IMR-90 (cell line): Measurements from ENCODE around the gene S1PR3. TPM values are rescaled to one million over a fixed set of nuclear protein-coding genes. Genes with fewer than 3 reads are reported as not detected.

Experiments
- ATAC-seq: fragments of 200-7000 bp; cut with Tn5 transposase; 2 replicates; pipeline ENCODE4 v1.9.1; 2020; ENCODE audit warnings: low read depth, mild to moderate bottlenecking, moderate library complexity
- BruUV-seq: library from RNA; stranded (reverse); fragments of 400-500 nt; replicated peaks from 2 replicates; lab custom pipeline; 2021; lab: Mats Ljungman, UMichigan
- CTCF ChIA-PET: fragments of 300-600 bp; formaldehyde crosslinking; extraction: SDS; loops from one replicate; lab custom pipeline; 2021; ENCODE audit warnings: antibody characterized with exemption; lab: Yijun Ruan, JAX
- POLR2A ChIA-PET: fragments of 300-600 bp; sonication (Branson Sonifier 250); formaldehyde crosslinking; loops from one replicate; lab custom pipeline; 2022; ENCODE audit warnings: antibody characterized with exemption; ENCODE audit not compliant: unreplicated experiment; lab: Charles Lee
- DNase-seq: peaks from one replicate; pipeline ENCODE4 v3.0.0; 2013
- H2AFZ ChIP-seq: replicated peaks from 2 replicates; pipeline ENCODE3; 2013; ENCODE audit warnings: low read length, mild to moderate bottlenecking; ENCODE audit not compliant: poor library complexity
- H2AK5ac ChIP-seq: 2 replicates; pipeline ENCODE4 v1.6.1; 2013; ENCODE audit warnings: low read depth, low read length, inconsistent platforms
- H2AK9ac ChIP-seq: replicated peaks from 2 replicates; pipeline ENCODE3; 2013; ENCODE audit warnings: mild to moderate bottlenecking, low read depth, low read length, moderate library complexity; ENCODE audit not compliant: poor library complexity
- H2BK120ac ChIP-seq: 2 replicates; pipeline ENCODE4 v1.6.1; 2013; ENCODE audit warnings: low read depth, low read length, inconsistent platforms
- H2BK15ac ChIP-seq: 3 replicates; pipeline ENCODE4 v1.6.1; 2013; ENCODE audit warnings: low read depth, low read length, inconsistent platforms
- H2BK20ac ChIP-seq: 2 replicates; pipeline ENCODE4 v1.6.1; 2013; ENCODE audit warnings: low read depth, mild to moderate bottlenecking, inconsistent platforms, low read length, moderate library complexity
- H2BK5ac ChIP-seq: 2 replicates; pipeline ENCODE4 v1.6.1; 2013; ENCODE audit warnings: mild to moderate bottlenecking, low read depth, low read length, inconsistent platforms; ENCODE audit not compliant: poor library complexity, severe bottlenecking
- H3K14ac ChIP-seq: replicated peaks from 2 replicates; pipeline ENCODE4 v1.6.1; 2013; ENCODE audit warnings: low read depth, low read length, inconsistent platforms
- H3K18ac ChIP-seq: 2 replicates; pipeline ENCODE4 v1.6.1; 2013; ENCODE audit warnings: low read depth, low read length, control low read depth
- H3K23ac ChIP-seq: 2 replicates; pipeline ENCODE4 v1.6.1; 2013; ENCODE audit warnings: low read depth, low read length, inconsistent platforms
- H3K27ac ChIP-seq: 2 replicates; pipeline ENCODE4 v1.5.1; 2013; ENCODE audit warnings: mild to moderate bottlenecking, control low read depth, low read length; ENCODE audit not compliant: insufficient read depth
- H3K27me3 ChIP-seq: 2 replicates; pipeline ENCODE4 v1.6.1; 2013; ENCODE audit warnings: low read length; ENCODE audit not compliant: control insufficient read depth, insufficient read depth
- H3K36me3 ChIP-seq: 2 replicates; pipeline ENCODE4 v1.6.1; 2013; ENCODE audit warnings: low read length, mixed read lengths; ENCODE audit not compliant: control insufficient read depth, insufficient read depth
- H3K4ac ChIP-seq: 2 replicates; pipeline ENCODE4 v1.6.1; 2013; ENCODE audit warnings: low read depth, low read length, inconsistent platforms
- H3K4me1 ChIP-seq: 2 replicates; pipeline ENCODE4 v1.6.1; 2013; ENCODE audit warnings: low read length, mixed read lengths; ENCODE audit not compliant: control insufficient read depth, insufficient read depth
- H3K4me2 ChIP-seq: 2 replicates; pipeline ENCODE4 v1.6.1; 2013; ENCODE audit warnings: low read depth, mild to moderate bottlenecking, control low read depth, low read length, moderate library complexity
- H3K4me3 ChIP-seq: 2 replicates; pipeline ENCODE4 v1.5.1; 2013; ENCODE audit warnings: low read depth, mild to moderate bottlenecking, control low read depth, low read length, moderate library complexity; ENCODE audit not compliant: insufficient read depth
- H3K56ac ChIP-seq: 2 replicates; pipeline ENCODE4 v1.6.1; 2013; ENCODE audit warnings: low read length, inconsistent platforms; ENCODE audit not compliant: insufficient read depth; ENCODE audit errors: extremely low read depth
- H3K79me1 ChIP-seq, 2 experiments: 2 replicates each; pipeline ENCODE4 v1.6.1; 2013; ENCODE audit warnings: low read length in 2 of 2, inconsistent platforms in 1 of 2, low read depth in 1 of 2
- H3K9ac ChIP-seq: 2 replicates; pipeline ENCODE4 v1.6.1; 2013; ENCODE audit warnings: low read depth, low read length, control low read depth
- H3K9me1 ChIP-seq: 2 replicates; pipeline ENCODE4 v1.6.1; 2013; ENCODE audit warnings: low read length, inconsistent platforms; ENCODE audit not compliant: insufficient read depth
- H3K9me3 ChIP-seq: 2 replicates; pipeline ENCODE4 v1.6.1; 2013; ENCODE audit warnings: low read length; ENCODE audit not compliant: control insufficient read depth, insufficient read depth
- H4K20me1 ChIP-seq: 2 replicates; pipeline ENCODE4 v1.6.1; 2013; ENCODE audit warnings: low read length, inconsistent platforms; ENCODE audit not compliant: insufficient read depth
- H4K5ac ChIP-seq: 2 replicates; pipeline ENCODE4 v1.6.1; 2013; ENCODE audit warnings: mild to moderate bottlenecking, low read depth, low read length, control low read depth
- H4K8ac ChIP-seq, 2 experiments: 2 replicates each; pipeline ENCODE4 v1.6.1; 2013; ENCODE audit warnings: low read depth in 2 of 2, low read length in 2 of 2, control low read depth in 1 of 2, inconsistent platforms in 1 of 2
- H4K91ac ChIP-seq: 2 replicates; pipeline ENCODE4 v1.6.1; 2013; ENCODE audit warnings: low read depth, low read length, inconsistent platforms; ENCODE audit not compliant: insufficient read depth
- CEBPB ChIP-seq: IDR thresholded peaks from 2 replicates; pipeline ENCODE4 v1.6.1; 2012; ENCODE audit warnings: low read depth, low read length, improper control_type of control experiment
- CHD1 ChIP-seq: IDR thresholded peaks from 2 replicates; pipeline ENCODE4 v1.6.1; 2012; ENCODE audit warnings: low read depth, low read length, improper control_type of control experiment
- MAZ ChIP-seq: IDR thresholded peaks from 2 replicates; pipeline ENCODE4 v1.6.1; 2012; ENCODE audit warnings: low read depth, mild to moderate bottlenecking, low read length, improper control_type of control experiment, moderate library complexity, borderline replicate concordance
- NFE2L2 ChIP-seq: fragments of 150-350 bp; IDR thresholded peaks from 2 replicates; pipeline ENCODE4 v1.6.1; 2016; ENCODE audit warnings: low read depth, mild to moderate bottlenecking, low read length
- RAD21 ChIP-seq: IDR thresholded peaks from 2 replicates; pipeline ENCODE4 v1.6.1; 2012; ENCODE audit warnings: low read length, improper control_type of control experiment
- RCOR1 ChIP-seq: IDR thresholded peaks from 2 replicates; pipeline ENCODE4 v1.6.1; 2012; ENCODE audit warnings: mild to moderate bottlenecking, low read length, improper control_type of control experiment; ENCODE audit not compliant: insufficient replicate concordance
- RFX5 ChIP-seq: IDR thresholded peaks from 2 replicates; pipeline ENCODE4 v1.8.0; 2012; ENCODE audit warnings: low read depth, mild to moderate bottlenecking, low read length, moderate library complexity
- WGBS, 2 experiments: methylation state at CpG; one replicate each; pipeline versions ENCODE4 v1.1.5 to v1.1.7; 2013; ENCODE audit warnings: missing lambda C conversion rate in 2 of 2; ENCODE audit not compliant: insufficient read length in 1 of 2; ENCODE audit errors: extremely low coverage in 2 of 2; 5-methylcytosine and 5-hydroxymethylcytosine counted together
- dilution Hi-C: fragments of 300-500 bp; cut with HindIII; formaldehyde crosslinking; loops from one replicate; pipeline ENCODE4 v1.14.3; 2018; ENCODE audit warnings: low sequenced_read_pairs; ENCODE audit not compliant: unreplicated experiment
- in situ Hi-C: fragments of 300-500 bp; cut with MboI; formaldehyde crosslinking; loops from 3 replicates; pipeline ENCODE4 v1.14.3; 2019; ENCODE audit warnings: low sequenced_read_pairs, inconsistent platforms, mixed read lengths
- intact Hi-C: fragments of 100-400 bp; cut with micrococcal nuclease; formaldehyde crosslinking; loops from 2 replicates; pipeline ENCODE4 v1.10.0; 2022
- polyA plus RNA-seq, 3 experiments: library from polyadenylated mRNA; depleted of rRNA; stranded (reverse); fragments of >200 nt; gene quantifications; 2 replicates each; pipeline ENCODE4 v1.2.3, GENCODE V29; 2012; ENCODE audit warnings: low replicate concordance in 1 of 3
- total RNA-seq: library from RNA; depleted of rRNA; stranded (reverse); fragments of >200 nt; gene quantifications from 2 replicates; pipeline ENCODE4 v1.2.3, GENCODE V29; 2012
- TF ChIP-seq, protein P1 (sequence below): fragments of 150-350 bp; IDR thresholded peaks from 2 replicates; pipeline ENCODE4 v1.6.1; 2016; ENCODE audit warnings: low read depth, mild to moderate bottlenecking, low read length, moderate library complexity, borderline replicate concordance
- TF ChIP-seq, protein P2 (sequence below): conservative IDR thresholded peaks from 2 replicates; pipeline ENCODE4 v1.5.1; 2012; ENCODE audit warnings: mild to moderate bottlenecking, low read depth, low read length, improper control_type of control experiment

S1PR3 gene
- total and polyA plus RNA-seq, 2 of the 4 experiments (the other 2 are of a cell fraction), result 28.4 to 28.7 TPM

DNA sequence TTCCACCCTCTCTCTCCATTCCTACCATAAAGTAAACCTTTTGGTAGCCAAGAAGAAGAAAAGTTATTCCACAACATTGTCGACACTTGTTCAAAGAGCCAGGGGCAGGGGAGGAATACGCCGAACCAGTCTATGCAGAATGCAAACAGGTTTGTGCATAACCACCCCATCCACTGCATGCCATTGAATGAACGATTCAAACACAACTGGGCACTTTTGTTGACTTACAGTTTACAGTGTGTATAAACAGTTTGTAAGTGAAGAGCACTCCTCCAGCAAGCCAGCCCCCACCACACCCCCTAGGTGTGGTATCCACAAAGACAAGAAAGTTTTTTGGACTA is 6.8 kb upstream of the S1PR3 start:
- no peak overlapping the region for H2AK5ac ChIP-seq
- no peak for DNase-seq
- no peak overlapping the region for H3K27ac ChIP-seq
- ChIA-PET CTCF (no interaction called here), POLR2A (no interaction called here)
- BruUV-seq, result no TSS peak
- no peak overlapping the region for H3K23ac ChIP-seq
- no peak overlapping the region for H2BK15ac ChIP-seq
- no peak overlapping the region for H3K18ac ChIP-seq
- H4K91ac ChIP-seq, result no peak overlapping the region
- H3K56ac ChIP-seq, result no peak overlapping the region
- no peak overlapping the region for H2AK9ac ChIP-seq
- no peak overlapping the region for H3K4me2 ChIP-seq
- no peaks in the 10 kb centered on the region for H3K79me1 ChIP-seq
- no peak overlapping the region for H2BK120ac ChIP-seq
- H2BK20ac ChIP-seq, result no peak overlapping the region
- no peak overlapping the region for H3K14ac ChIP-seq
- TF ChIP-seq CEBPB (no peak), RAD21 (no peak), CHD1 (no peak), RFX5 (no peak), NFE2L2 (no peak), RCOR1 (no peak), MAZ (no peak)
- TF ChIP-seq, protein P1, sequence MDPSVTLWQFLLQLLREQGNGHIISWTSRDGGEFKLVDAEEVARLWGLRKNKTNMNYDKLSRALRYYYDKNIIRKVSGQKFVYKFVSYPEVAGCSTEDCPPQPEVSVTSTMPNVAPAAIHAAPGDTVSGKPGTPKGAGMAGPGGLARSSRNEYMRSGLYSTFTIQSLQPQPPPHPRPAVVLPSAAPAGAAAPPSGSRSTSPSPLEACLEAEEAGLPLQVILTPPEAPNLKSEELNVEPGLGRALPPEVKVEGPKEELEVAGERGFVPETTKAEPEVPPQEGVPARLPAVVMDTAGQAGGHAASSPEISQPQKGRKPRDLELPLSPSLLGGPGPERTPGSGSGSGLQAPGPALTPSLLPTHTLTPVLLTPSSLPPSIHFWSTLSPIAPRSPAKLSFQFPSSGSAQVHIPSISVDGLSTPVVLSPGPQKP, result no peak
- TF ChIP-seq, protein P2, sequence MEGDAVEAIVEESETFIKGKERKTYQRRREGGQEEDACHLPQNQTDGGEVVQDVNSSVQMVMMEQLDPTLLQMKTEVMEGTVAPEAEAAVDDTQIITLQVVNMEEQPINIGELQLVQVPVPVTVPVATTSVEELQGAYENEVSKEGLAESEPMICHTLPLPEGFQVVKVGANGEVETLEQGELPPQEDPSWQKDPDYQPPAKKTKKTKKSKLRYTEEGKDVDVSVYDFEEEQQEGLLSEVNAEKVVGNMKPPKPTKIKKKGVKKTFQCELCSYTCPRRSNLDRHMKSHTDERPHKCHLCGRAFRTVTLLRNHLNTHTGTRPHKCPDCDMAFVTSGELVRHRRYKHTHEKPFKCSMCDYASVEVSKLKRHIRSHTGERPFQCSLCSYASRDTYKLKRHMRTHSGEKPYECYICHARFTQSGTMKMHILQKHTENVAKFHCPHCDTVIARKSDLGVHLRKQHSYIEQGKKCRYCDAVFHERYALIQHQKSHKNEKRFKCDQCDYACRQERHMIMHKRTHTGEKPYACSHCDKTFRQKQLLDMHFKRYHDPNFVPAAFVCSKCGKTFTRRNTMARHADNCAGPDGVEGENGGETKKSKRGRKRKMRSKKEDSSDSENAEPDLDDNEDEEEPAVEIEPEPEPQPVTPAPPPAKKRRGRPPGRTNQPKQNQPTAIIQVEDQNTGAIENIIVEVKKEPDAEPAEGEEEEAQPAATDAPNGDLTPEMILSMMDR, result no peak
- H3K4me3 ChIP-seq, result no peak overlapping the region
- in situ Hi-C loops, result no loop called here
- no peak for ATAC-seq
- no peaks in the 10 kb centered on the region for H3K36me3 ChIP-seq
- dilution Hi-C loops, result loop anchor here (25.0 kb wide), 1 partner anchor 347 kb away; no protein-coding TSS in a partner anchor
- no peaks in the 10 kb centered on the region for H4K20me1 ChIP-seq
- H3K4me1 ChIP-seq, result peaks cover 5% of the 10 kb centered on the region
- no peak overlapping the region for H4K8ac ChIP-seq
- no CpG with 5 or more reads among the region's 4 CpGs for WGBS, 2 experiments
- intact Hi-C loops, result no loop called here
- H4K5ac ChIP-seq, result no peak overlapping the region
- no peak overlapping the region for H2BK5ac ChIP-seq
- no peak overlapping the region for H3K4ac ChIP-seq
- H3K27me3 ChIP-seq, result no peaks in the 10 kb centered on the region; the same call in 1 of the 2 replicates
- no peaks in the 10 kb centered on the region for H3K9me3 ChIP-seq
- H2AFZ ChIP-seq, result no peak overlapping the region
- H3K9me1 ChIP-seq, result no peaks in the 10 kb centered on the region; the same call in 1 of the 2 replicates
- no peak overlapping the region for H3K9ac ChIP-seq
